ENCODE measurements around the gene AQP5. TPM values are rescaled to one million over a fixed set of nuclear protein-coding genes. Genes with fewer than 3 reads are reported as not detected.

Gene AQP5
- total RNA-seq, 2 experiments from 2014 or later: not detected

GRCh38 chr12:49950273-49951251, 11.1 kb upstream of the AQP5 start, which contains the start of gene AQP2:
AQP2 (plus strand) TSS chr12:49950737; CDS start chr12:49950831, 94 bp downstream.
- H3K4me2 ChIP-seq (ENCODE audit: low read length): no peak within 1 kb of the TSS
- H2AFZ ChIP-seq (ENCODE audit: low read length): no peak within 1 kb of the TSS
- POLR2A ChIA-PET: no interaction called here
- H3K9me2 ChIP-seq (ENCODE audit: insufficient read depth, low read length): no peaks in the 10 kb centered on the region
- H3K79me2 ChIP-seq (ENCODE audit: insufficient read depth, low read depth, low read length): no peaks in the 10 kb centered on the region
- H3K4me3 ChIP-seq (ENCODE audit: low read depth, low read length, poor library complexity, severe bottlenecking): no peak within 1 kb of the TSS
- no peaks in the 10 kb centered on the region for H4K20me1 ChIP-seq (ENCODE audit: insufficient read depth, low read length)
- BruUV-seq (replicated peaks): no TSS peak
- TF ChIP-seq EZH2phosphoT487 (IDR thresholded peaks at IDR 0.05; ENCODE audit: borderline replicate concordance, low read depth, low read length) (no peak), CTCF (conservative IDR thresholded peaks at IDR 0.05; ENCODE audit: low read length) (no peak)
- no peaks in the 10 kb centered on the region for H3K4me1 ChIP-seq (ENCODE audit: insufficient read depth, low read length, poor library complexity, severe bottlenecking)
- no peaks in the 10 kb centered on the region for H3K36me3 ChIP-seq (ENCODE audit: insufficient read depth, low read length)
- no peaks in the 10 kb centered on the region for H3K9me3 ChIP-seq (ENCODE audit: low read length)
- CTCF ChIA-PET (ENCODE audit: unreplicated experiment): interaction anchor here (0.6 kb wide), 2 partner anchors 160 to 182 kb away, joined by 4 to 10 read pairs; no protein-coding TSS in a partner anchor
- DNase-seq (ENCODE audit: low spot score): no peak
- no peak within 1 kb of the TSS for H3K27ac ChIP-seq (ENCODE audit: low read depth, low read length, poor library complexity, severe bottlenecking)
- intact Hi-C loops (cut with micrococcal nuclease; ENCODE audit: unreplicated experiment): no loop called here

- no peaks in the 10 kb centered on the region for H3K79me2 ChIP-seq (ENCODE audit: insufficient read depth, low read depth, low read length)
- POLR2A ChIA-PET: no interaction called here
Observed at GRCh38 chr12:49951411-49952240, 10.0 kb upstream of the AQP5 start.

More at GRCh38 chr12:49951411-49952240, 10.0 kb upstream of the AQP5 start:
- Histone ChIP-seq H3K4me2 (ENCODE audit: low read length) (no peak overlapping the region), H3K9me2 (ENCODE audit: insufficient read depth, low read length) (no peaks in the 10 kb centered on the region), H3K4me3 (ENCODE audit: low read depth, low read length, poor library complexity, severe bottlenecking) (no peak overlapping the region), H3K4me1 (ENCODE audit: insufficient read depth, low read length, poor library complexity, severe bottlenecking) (no peaks in the 10 kb centered on the region), H2AFZ (ENCODE audit: low read length) (no peak overlapping the region), H3K27ac (ENCODE audit: low read depth, low read length, poor library complexity, severe bottlenecking) (no peak overlapping the region), H3K9me3 (ENCODE audit: low read length) (no peaks in the 10 kb centered on the region), H3K36me3 (ENCODE audit: insufficient read depth, low read length) (no peaks in the 10 kb centered on the region), H4K20me1 (ENCODE audit: insufficient read depth, low read length) (no peaks in the 10 kb centered on the region)
- intact Hi-C loops (cut with micrococcal nuclease; ENCODE audit: unreplicated experiment): no loop called here
- no TSS peak for BruUV-seq (replicated peaks)
- CTCF ChIA-PET (ENCODE audit: unreplicated experiment): no interaction called here
- no peak for DNase-seq (ENCODE audit: low spot score)
- no peak for TF ChIP-seq EZH2phosphoT487 (IDR thresholded peaks at IDR 0.05; ENCODE audit: borderline replicate concordance, low read depth, low read length)
- TF ChIP-seq CTCF (conservative IDR thresholded peaks at IDR 0.05; ENCODE audit: low read length): no peak
